ENCODE measurements around the gene IMMP1L. TPM values are rescaled to one million over a fixed set of nuclear protein-coding genes. Genes with fewer than 3 reads are reported as not detected.

The IMMP1L gene
- total RNA-seq, 4 donors from 2014 or later, result 14.2 to 30.6 (median 23.7) TPM

DNA sequence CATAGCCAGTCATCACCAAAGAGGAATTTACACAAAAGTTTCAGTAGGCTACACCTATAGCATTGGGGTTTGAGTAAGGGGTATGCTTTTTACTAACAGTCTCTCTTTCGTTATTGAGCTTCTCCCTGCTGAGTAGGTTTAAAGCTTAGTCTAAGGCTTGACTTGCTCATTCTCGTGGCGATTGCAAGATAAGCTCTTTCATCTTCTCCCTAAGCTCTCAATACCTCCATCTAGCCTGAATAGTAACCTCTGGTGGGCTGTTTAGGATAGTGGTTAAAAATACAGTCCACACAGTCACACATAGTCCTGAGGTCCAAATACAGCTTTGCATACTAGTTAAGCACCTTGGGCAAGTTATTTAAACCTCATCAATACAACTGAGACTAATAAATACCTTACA is 65.6 kb downstream of the IMMP1L start:
- intact Hi-C loops (cut with DNase I; ENCODE audit: low total_unique reads), result no loop called here
- no peak for ATAC-seq

DNA sequence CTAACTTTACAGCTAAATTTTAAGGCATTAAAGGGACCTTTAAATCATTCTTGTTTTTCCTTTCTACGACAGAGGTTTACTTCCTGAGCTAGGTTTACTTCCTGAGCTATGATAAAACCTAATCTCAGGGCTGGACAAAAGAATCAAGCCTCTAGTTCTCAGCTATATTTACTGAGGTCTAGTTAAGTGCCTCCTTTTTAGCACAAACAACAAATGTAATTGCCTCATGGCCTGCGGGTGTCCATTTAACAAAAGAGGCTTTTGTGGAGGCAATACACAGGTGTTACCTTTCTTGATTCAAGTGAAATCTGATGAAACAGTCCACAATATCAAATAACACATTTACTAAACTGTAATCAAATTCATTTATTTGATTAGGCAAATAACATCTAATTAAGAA is 67.3 kb downstream of the IMMP1L start:
- Histone ChIP-seq H3K36me3 (no peaks in the 10 kb centered on the region), H3K4me3 (no peak overlapping the region), H3K9me3 (no peaks in the 10 kb centered on the region), H3K4me1 (no peaks in the 10 kb centered on the region), H3K27me3 (no peaks in the 10 kb centered on the region), H3K27ac (no peak overlapping the region)
- in situ Hi-C loops (cut with MboI; ENCODE audit: low sequenced_read_pairs in 4 of 4), result no loop called here
- intact Hi-C loops (cut with DNase I; ENCODE audit: low total_unique reads), result no loop called here
- TF ChIP-seq POLR2A (IDR thresholded peaks at IDR 0.05), result no peak
- TF ChIP-seq, protein P1, sequence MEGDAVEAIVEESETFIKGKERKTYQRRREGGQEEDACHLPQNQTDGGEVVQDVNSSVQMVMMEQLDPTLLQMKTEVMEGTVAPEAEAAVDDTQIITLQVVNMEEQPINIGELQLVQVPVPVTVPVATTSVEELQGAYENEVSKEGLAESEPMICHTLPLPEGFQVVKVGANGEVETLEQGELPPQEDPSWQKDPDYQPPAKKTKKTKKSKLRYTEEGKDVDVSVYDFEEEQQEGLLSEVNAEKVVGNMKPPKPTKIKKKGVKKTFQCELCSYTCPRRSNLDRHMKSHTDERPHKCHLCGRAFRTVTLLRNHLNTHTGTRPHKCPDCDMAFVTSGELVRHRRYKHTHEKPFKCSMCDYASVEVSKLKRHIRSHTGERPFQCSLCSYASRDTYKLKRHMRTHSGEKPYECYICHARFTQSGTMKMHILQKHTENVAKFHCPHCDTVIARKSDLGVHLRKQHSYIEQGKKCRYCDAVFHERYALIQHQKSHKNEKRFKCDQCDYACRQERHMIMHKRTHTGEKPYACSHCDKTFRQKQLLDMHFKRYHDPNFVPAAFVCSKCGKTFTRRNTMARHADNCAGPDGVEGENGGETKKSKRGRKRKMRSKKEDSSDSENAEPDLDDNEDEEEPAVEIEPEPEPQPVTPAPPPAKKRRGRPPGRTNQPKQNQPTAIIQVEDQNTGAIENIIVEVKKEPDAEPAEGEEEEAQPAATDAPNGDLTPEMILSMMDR (IDR thresholded peaks at IDR 0.05 in 4 of 5, conservative IDR thresholded peaks at IDR 0.05 in 1 of 5), result no peak
- DNase-seq (no peak), ATAC-seq (no peak)

More for the DNA sequence above, 65.6 kb downstream of the IMMP1L start:
- Histone ChIP-seq H3K9me3 (no peaks in the 10 kb centered on the region), H3K36me3 (no peaks in the 10 kb centered on the region), H3K27ac (no peak overlapping the region), H3K27me3 (no peaks in the 10 kb centered on the region), H3K4me1 (no peaks in the 10 kb centered on the region), H3K4me3 (no peak overlapping the region)
- in situ Hi-C loops (cut with MboI; ENCODE audit: low sequenced_read_pairs in 4 of 4), result no loop called here
- no peak for DNase-seq
- no peak for TF ChIP-seq POLR2A (IDR thresholded peaks at IDR 0.05)
- TF ChIP-seq, protein P1 (IDR thresholded peaks at IDR 0.05 in 4 of 5, conservative IDR thresholded peaks at IDR 0.05 in 1 of 5), result no peak

DNA sequence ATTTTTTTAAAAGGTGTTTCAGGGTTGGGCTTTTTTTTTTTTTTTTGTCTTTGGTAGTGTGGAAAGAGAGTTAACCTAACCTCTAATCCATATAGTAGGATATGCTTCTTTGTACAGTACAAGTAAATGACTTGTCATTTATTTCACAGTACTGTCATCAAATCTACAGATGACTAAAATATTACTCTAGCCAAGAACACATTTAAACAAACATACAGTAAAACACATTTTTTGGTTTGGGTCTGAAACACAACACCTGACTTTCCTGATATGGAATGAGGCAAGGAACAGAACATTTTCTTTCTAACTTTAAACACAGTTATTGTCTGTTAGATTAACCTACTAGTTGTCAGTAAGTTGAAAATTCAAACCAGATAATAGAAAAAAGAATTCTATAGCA is 68.1 kb downstream of the IMMP1L start:
- H3K9me3 ChIP-seq, result no peaks in the 10 kb centered on the region
- no peak overlapping the region for H3K27ac ChIP-seq
- TF ChIP-seq, protein P1 (IDR thresholded peaks at IDR 0.05 in 4 of 5, conservative IDR thresholded peaks at IDR 0.05 in 1 of 5), result no peak
- TF ChIP-seq POLR2A (IDR thresholded peaks at IDR 0.05), result no peak
- H3K27me3 ChIP-seq, result no peaks in the 10 kb centered on the region
- H3K4me1 ChIP-seq, result no peaks in the 10 kb centered on the region
- no peak overlapping the region for H3K4me3 ChIP-seq
- in situ Hi-C loops (cut with MboI; ENCODE audit: low sequenced_read_pairs in 4 of 4), result no loop called here
- no peak for ATAC-seq
- intact Hi-C loops (cut with DNase I; ENCODE audit: low total_unique reads), result no loop called here
- H3K36me3 ChIP-seq, result no peaks in the 10 kb centered on the region
- DNase-seq, result no peak

DNA sequence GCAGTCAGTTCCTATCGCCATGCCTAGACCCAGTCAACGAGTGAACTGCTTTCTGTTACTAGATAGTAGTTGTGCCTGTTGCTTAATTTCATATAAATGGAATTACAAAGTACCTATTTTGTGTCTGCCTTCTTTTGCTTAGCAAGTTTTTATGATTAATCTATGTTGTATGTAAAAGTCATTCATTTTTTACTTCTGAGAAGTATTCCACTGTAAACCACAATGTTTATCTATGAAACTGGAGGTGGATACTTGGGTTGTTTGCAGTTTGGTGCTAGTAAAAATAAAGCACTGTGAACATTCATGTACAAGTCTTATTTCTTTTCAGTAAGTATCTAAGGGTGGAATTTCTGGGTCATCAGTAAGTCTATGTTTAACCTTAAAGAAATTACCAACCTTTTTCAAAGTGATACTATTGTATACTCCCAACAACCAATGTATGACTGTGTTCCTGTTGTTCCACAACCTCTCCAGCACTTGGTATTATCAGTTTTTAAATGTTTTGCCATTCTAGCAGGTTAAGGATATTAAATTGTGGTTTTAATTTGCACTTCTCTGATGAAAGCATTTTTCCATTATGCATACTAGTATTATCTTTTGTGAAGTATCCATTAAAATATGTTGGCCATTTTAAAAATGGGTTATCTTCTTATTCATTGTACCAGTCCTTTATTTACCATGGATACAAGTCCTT is 71.5 kb downstream of the IMMP1L start:
- no peak for DNase-seq

More for the DNA sequence above, 71.5 kb downstream of the IMMP1L start:
- intact Hi-C loops (cut with DNase I; ENCODE audit: low total_unique reads), result no loop called here
- Histone ChIP-seq H3K27me3 (no peaks in the 10 kb centered on the region), H3K27ac (no peak overlapping the region), H3K36me3 (no peaks in the 10 kb centered on the region), H3K4me3 (no peak overlapping the region), H3K9me3 (no peaks in the 10 kb centered on the region), H3K4me1 (no peaks in the 10 kb centered on the region)
- ATAC-seq, result no peak
- TF ChIP-seq POLR2A (IDR thresholded peaks at IDR 0.05), result no peak
- TF ChIP-seq, protein P1 (IDR thresholded peaks at IDR 0.05 in 4 of 5, conservative IDR thresholded peaks at IDR 0.05 in 1 of 5), result no peak
- in situ Hi-C loops (cut with MboI; ENCODE audit: low sequenced_read_pairs in 4 of 4), result no loop called here

Data from gastrocnemius medialis (tissue), 4 donors.